ENCODE measurements around the gene KSR2.

- TF ChIP-seq POLR2AphosphoS5 (IDR thresholded peaks at IDR 0.05; ENCODE audit: insufficient read depth, low read depth, low read length) (no peak), CTCF (IDR thresholded peaks at IDR 0.05; ENCODE audit: extremely low read depth in 1 of 2, insufficient read depth in 1 of 2, low read depth in 1 of 2, low read length in 2 of 2) (no peak)
Measured at GRCh38 chr12:117502633-117503032, 466.2 kb downstream of the KSR2 start.

Measured in endothelial cell of umbilical vein (primary cell).